Measurements from ENCODE around the gene POLR2J2. TPM values are rescaled to one million over a fixed set of nuclear protein-coding genes. Genes with fewer than 3 reads are reported as not detected.
"Not testable (repeated sequence)": the region's sequence is repeated elsewhere in the genome, so short reads cannot be mapped to it uniquely, and the experiment has no call there.

The POLR2J2 gene
- total and polyA plus RNA-seq, 2 of the 8 experiments (the other 6 are each of a cell fraction or from before 2014, with no cell fraction given): 1.8 to 7.7 TPM

GRCh38 chr7:102688299-102689036 is 17.0 kb upstream of the POLR2J2 start:
- H3K18ac ChIP-seq (ENCODE audit: extremely low read depth, low read length); H3K36me3 ChIP-seq (ENCODE audit: control insufficient read depth in 2 of 4, insufficient read depth in 4 of 4, low read length in 3 of 4); H2BK20ac ChIP-seq (ENCODE audit: low read length); H2BK120ac ChIP-seq (replicated peaks; ENCODE audit: low read depth, low read length); POLR2A ChIA-PET (ENCODE audit: partially characterized antibody); H3K9ac ChIP-seq (replicated peaks in 1 of 4; ENCODE audit: extremely low read depth in 1 of 4, low read depth in 3 of 4, low read length in 3 of 4); H4K91ac ChIP-seq (replicated peaks; ENCODE audit: insufficient read length, low read length); H4K5ac ChIP-seq (ENCODE audit: insufficient read length, low read depth, low read length); H2BK15ac ChIP-seq (ENCODE audit: low read length); H3K4me1 ChIP-seq (replicated peaks in 1 of 4; ENCODE audit: control insufficient read depth in 3 of 4, insufficient read depth in 4 of 4, low read length in 3 of 4); H3K27ac ChIP-seq (ENCODE audit: low read depth, low read length); H2AFZ ChIP-seq (ENCODE audit: low read length); H4K20me1 ChIP-seq (replicated peaks in 1 of 2; ENCODE audit: control insufficient read depth in 1 of 2, insufficient read depth in 2 of 2, low read length in 2 of 2); H3K14ac ChIP-seq (ENCODE audit: insufficient read length); H2AK5ac ChIP-seq (ENCODE audit: low read depth, low read length); CTCF ChIA-PET (ENCODE audit: partially characterized antibody); H3K9me3 ChIP-seq (ENCODE audit: insufficient read depth in 2 of 2, low read depth in 1 of 2, low read length in 1 of 2); DNase-seq (ENCODE audit: low read depth in 1 of 2, low spot score in 2 of 2); H3K23ac ChIP-seq (ENCODE audit: insufficient read length); H3K27me3 ChIP-seq (replicated peaks in 1 of 4; ENCODE audit: control insufficient read depth in 3 of 4, extremely low read depth in 1 of 4, insufficient read depth in 3 of 4, low read length in 3 of 4); H3K23me2 ChIP-seq (ENCODE audit: low read depth, low read length); H3K4me3 ChIP-seq (ENCODE audit: extremely low read depth in 1 of 4, insufficient read depth in 2 of 4, low read depth in 3 of 4, low read length in 4 of 4); H2BK12ac ChIP-seq (ENCODE audit: low read depth, low read length); H3K79me1 ChIP-seq (ENCODE audit: low read depth, low read length); H4K8ac ChIP-seq (ENCODE audit: extremely low read depth, insufficient read depth, low read length); H3K79me2 ChIP-seq (ENCODE audit: control insufficient read depth in 1 of 2, insufficient read depth in 2 of 2, low read length in 2 of 2); H3K4ac ChIP-seq (replicated peaks; ENCODE audit: insufficient read length, low read depth, low read length); H3K4me2 ChIP-seq (ENCODE audit: insufficient read depth in 1 of 2, low read depth in 2 of 2, low read length in 2 of 2); FAIRE-seq; H3K56ac ChIP-seq (replicated peaks; ENCODE audit: insufficient read length, low read depth, low read length); H2BK5ac ChIP-seq (ENCODE audit: low read depth, low read length): not testable (repeated sequence)
- no CpG with 5 or more reads among the region's 37 CpGs for WGBS, 2 experiments (ENCODE audit: extremely low coverage in 1 of 2, insufficient coverage in 1 of 2, insufficient read length in 1 of 2, insufficient replicate concordance in 2 of 2, low coverage in 1 of 2, low lambda C conversion rate in 2 of 2, missing lambda C conversion rate in 1 of 2)

DNA sequence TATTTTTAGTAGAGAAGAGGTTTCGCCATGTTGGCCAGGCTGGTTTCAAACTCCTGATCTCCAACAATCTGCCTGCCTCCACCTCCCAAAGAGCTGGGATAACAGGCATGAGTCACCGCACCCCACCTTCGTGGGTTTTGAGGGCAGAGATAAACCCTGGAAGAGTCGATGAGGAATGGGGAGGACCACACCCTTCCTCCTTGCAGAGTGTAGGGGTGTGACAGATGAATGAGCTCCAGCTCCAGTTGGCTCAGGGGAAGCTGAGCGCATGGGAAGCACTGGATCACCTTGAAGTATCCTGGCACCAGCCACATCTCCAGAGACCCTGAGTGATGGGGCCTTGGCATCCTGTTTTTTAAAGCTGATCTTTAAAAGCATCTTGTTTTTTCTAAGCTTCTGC is 11.1 kb upstream of the POLR2J2 start:
- H3K23me2 ChIP-seq (ENCODE audit: low read depth, low read length); H4K20me1 ChIP-seq (replicated peaks in 1 of 2; ENCODE audit: control insufficient read depth in 1 of 2, insufficient read depth in 2 of 2, low read length in 2 of 2); H2BK12ac ChIP-seq (ENCODE audit: low read depth, low read length); FAIRE-seq; H3K27ac ChIP-seq (ENCODE audit: low read depth, low read length); H3K27me3 ChIP-seq (replicated peaks in 1 of 4; ENCODE audit: control insufficient read depth in 3 of 4, extremely low read depth in 1 of 4, insufficient read depth in 3 of 4, low read length in 3 of 4); CTCF ChIA-PET (ENCODE audit: partially characterized antibody); DNase-seq (ENCODE audit: low read depth in 1 of 2, low spot score in 2 of 2); POLR2A ChIA-PET (ENCODE audit: partially characterized antibody); H3K56ac ChIP-seq (replicated peaks; ENCODE audit: insufficient read length, low read depth, low read length); H4K8ac ChIP-seq (ENCODE audit: extremely low read depth, insufficient read depth, low read length); H2BK15ac ChIP-seq (ENCODE audit: low read length); H3K9me3 ChIP-seq (ENCODE audit: insufficient read depth in 2 of 2, low read depth in 1 of 2, low read length in 1 of 2); H4K5ac ChIP-seq (ENCODE audit: insufficient read length, low read depth, low read length); H3K4ac ChIP-seq (replicated peaks; ENCODE audit: insufficient read length, low read depth, low read length); H2BK5ac ChIP-seq (ENCODE audit: low read depth, low read length); H4K91ac ChIP-seq (replicated peaks; ENCODE audit: insufficient read length, low read length); H2AK5ac ChIP-seq (ENCODE audit: low read depth, low read length); H2BK20ac ChIP-seq (ENCODE audit: low read length); H2AFZ ChIP-seq (ENCODE audit: low read length); H3K23ac ChIP-seq (ENCODE audit: insufficient read length); H3K4me2 ChIP-seq (ENCODE audit: insufficient read depth in 1 of 2, low read depth in 2 of 2, low read length in 2 of 2); H3K14ac ChIP-seq (ENCODE audit: insufficient read length); H3K9ac ChIP-seq (replicated peaks in 1 of 4; ENCODE audit: extremely low read depth in 1 of 4, low read depth in 3 of 4, low read length in 3 of 4); H3K79me1 ChIP-seq (ENCODE audit: low read depth, low read length); H3K79me2 ChIP-seq (ENCODE audit: control insufficient read depth in 1 of 2, insufficient read depth in 2 of 2, low read length in 2 of 2); H3K36me3 ChIP-seq (ENCODE audit: control insufficient read depth in 2 of 4, insufficient read depth in 4 of 4, low read length in 3 of 4); H2BK120ac ChIP-seq (replicated peaks; ENCODE audit: low read depth, low read length); H3K18ac ChIP-seq (ENCODE audit: extremely low read depth, low read length); H3K4me1 ChIP-seq (replicated peaks in 1 of 4; ENCODE audit: control insufficient read depth in 3 of 4, insufficient read depth in 4 of 4, low read length in 3 of 4); H3K4me3 ChIP-seq (ENCODE audit: extremely low read depth in 1 of 4, insufficient read depth in 2 of 4, low read depth in 3 of 4, low read length in 4 of 4): not testable (repeated sequence)
- WGBS, 2 experiments (ENCODE audit: extremely low coverage in 1 of 2, insufficient coverage in 1 of 2, insufficient read length in 1 of 2, insufficient replicate concordance in 2 of 2, low coverage in 1 of 2, low lambda C conversion rate in 2 of 2, missing lambda C conversion rate in 1 of 2): no CpG with 5 or more reads among the region's 5 CpGs
